Measurements from ENCODE around the gene NCAPG.

NCAPG gene, protein sequence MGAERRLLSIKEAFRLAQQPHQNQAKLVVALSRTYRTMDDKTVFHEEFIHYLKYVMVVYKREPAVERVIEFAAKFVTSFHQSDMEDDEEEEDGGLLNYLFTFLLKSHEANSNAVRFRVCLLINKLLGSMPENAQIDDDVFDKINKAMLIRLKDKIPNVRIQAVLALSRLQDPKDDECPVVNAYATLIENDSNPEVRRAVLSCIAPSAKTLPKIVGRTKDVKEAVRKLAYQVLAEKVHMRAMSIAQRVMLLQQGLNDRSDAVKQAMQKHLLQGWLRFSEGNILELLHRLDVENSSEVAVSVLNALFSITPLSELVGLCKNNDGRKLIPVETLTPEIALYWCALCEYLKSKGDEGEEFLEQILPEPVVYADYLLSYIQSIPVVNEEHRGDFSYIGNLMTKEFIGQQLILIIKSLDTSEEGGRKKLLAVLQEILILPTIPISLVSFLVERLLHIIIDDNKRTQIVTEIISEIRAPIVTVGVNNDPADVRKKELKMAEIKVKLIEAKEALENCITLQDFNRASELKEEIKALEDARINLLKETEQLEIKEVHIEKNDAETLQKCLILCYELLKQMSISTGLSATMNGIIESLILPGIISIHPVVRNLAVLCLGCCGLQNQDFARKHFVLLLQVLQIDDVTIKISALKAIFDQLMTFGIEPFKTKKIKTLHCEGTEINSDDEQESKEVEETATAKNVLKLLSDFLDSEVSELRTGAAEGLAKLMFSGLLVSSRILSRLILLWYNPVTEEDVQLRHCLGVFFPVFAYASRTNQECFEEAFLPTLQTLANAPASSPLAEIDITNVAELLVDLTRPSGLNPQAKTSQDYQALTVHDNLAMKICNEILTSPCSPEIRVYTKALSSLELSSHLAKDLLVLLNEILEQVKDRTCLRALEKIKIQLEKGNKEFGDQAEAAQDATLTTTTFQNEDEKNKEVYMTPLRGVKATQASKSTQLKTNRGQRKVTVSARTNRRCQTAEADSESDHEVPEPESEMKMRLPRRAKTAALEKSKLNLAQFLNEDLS

DNA sequence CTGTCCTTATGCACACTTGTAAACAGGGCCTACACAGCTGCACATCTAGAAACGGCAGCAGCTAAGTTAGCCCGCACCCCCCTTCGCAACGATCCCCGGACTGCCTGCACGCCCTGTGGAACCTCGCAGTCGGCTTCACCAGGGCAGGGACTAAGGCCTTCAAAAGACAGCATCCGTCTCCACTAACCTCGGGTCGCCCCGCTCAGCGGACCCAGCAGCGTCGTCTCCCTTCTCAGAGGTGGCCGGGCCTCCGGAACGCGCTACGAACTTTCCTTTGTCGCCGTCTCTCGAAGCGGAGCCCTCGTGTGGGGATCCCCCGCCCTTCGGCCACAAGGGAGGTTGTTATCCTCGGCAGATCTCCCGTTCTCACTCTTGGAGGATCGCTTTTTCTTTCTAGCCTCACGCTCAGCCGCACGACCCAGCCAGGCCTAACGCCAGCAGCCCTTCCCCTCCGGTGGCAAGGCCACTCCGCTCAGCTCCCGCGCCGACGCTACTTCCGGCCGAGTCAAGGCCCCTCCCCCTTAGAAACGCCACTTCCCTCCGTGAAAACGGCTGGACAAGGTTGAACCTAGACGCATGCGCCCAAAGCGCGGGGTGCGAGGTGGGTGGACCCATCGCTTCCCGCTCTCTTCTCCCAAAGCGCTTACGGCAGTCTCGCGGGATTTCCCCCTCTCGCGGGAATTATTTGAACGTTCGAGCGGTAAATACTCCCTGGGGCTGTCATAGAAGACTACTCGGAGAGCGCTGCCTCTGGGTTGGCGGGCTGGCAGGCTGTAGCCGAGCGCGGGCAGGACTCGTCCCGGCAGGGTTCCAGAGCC, at the start of gene NCAPG, which contains the start of gene DCAF16:
Gene NCAPG, plus strand, starts transcription at position 720 of the 818 bp plus-strand sequence. CDS start 99 bp downstream, outside the sequence.
Gene DCAF16, minus strand, starts transcription at position 498 of the 818 bp plus-strand sequence. CDS start 6,616 bp downstream, outside the sequence.
- DNase-seq (ENCODE audit: low read depth in 2 of 2): peak; percentile 98

DNA sequence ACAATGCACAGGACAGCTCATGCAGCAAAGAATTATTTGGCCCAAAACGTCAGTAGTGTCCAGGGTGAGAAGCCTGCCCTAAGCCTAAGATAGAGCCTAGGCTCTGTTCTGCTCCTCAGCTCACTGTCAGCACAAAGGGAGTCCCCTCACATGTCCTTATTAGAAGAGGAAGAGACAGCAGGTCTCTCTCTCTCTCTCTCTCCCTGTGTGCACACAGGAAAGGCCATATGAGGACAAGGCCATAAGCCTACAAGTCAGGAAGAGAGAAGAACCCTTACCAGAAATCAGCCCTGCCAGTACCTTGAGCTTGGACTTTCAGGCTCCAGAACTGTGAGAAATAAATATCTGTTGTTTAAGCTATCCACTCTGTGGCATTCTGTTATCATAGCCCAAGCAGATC, 49.7 kb upstream of the NCAPG start:
- no peak for DNase-seq (ENCODE audit: low read depth in 2 of 2)

DNA sequence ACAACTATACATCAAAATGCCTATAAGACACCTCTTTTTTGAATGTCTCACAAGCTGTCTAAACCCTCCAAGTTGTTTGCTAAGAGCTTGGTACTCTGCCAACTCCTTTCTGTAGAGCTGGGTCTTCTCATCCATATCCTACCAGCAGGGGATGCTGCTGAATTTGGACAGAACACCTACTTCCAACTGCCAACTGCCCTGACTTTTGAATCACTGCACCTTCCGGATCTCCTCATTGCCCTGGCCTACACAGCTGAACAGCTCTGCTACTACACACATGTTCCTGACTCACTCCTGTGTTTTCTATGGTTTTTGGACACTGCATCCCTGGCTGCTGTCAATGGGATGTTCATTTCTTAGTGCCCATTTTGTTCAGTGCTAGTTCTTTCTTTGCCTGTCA, 48.1 kb upstream of the NCAPG start:
- DNase-seq (ENCODE audit: low read depth in 2 of 2): no peak

DNA sequence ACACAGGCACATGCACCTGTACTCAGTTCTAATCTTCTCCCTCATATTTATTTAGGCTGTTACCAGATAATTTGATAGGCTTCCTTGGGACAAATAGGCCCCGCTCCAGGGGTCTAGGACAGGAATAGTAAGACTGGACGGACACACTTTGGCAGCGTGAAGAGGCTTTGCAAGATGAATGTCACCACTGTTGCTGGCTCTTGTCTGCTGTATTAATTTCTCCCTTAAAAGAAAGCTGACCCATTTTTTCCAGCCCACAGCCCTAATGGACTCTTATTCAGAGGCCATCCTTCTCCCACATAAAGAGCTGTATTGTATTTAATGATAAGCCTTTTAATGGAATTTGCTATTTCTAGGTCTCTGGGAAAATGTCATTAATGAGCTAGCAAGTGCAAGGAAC, 47.4 kb upstream of the NCAPG start:
- DNase-seq (ENCODE audit: low read depth in 2 of 2): no peak

DNA sequence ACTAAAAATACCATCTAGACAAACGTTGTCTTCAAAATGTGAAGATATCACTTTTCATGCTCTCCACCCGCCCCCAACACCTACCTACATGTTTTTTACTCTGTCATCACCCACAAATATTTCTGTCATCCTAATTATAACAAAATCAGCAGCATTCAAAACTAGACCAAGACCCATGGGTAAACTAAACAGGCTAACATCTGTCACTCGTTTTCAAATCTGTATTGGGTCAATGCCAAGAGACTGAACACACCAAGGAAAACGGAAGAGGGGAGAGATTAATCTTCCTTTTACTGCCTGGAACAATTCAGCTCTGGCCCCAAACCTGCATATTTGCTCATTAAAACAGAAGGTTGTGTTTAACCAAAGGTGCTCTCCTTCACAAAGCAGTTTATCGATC, 46.8 kb upstream of the NCAPG start:
- no peak for DNase-seq (ENCODE audit: low read depth in 2 of 2)

DNA sequence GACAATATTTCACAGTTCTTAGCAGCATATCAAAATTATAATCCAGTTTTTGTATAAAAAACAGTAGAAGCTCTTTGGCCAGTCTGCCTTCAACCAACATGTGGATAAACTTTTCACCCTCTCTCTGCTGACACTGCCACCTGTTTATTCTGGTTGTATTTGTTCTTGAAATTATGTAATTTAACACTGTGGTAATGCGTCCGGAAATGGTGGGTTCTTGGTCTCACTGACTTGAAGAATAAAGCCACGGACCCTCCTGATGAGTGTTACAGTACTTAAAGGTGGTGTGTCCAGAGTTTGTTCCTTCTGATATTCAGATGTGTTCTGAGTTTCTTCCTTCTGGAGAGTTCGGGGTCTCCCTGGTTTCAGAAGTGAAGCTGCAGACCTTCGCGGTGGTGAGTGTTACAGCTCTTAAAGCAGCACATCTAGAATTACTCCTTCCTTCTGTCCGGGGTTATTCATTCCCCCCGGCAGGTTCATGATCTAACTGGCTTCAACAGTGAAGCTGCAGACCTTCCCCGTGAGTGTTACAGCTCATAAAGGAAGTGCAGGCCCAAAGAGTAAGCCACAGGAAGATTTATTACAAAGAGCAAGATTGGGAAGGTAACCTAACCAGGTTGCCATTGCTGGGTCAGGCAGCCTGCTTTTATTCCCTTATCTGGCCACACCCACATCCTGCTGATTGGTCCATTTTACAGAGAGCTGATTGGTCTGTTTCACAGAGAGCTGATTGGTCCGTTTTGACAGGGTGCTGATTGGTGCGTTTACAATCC, 45.1 kb upstream of the NCAPG start:
- DNase-seq (ENCODE audit: low read depth in 2 of 2): no peak

DNA sequence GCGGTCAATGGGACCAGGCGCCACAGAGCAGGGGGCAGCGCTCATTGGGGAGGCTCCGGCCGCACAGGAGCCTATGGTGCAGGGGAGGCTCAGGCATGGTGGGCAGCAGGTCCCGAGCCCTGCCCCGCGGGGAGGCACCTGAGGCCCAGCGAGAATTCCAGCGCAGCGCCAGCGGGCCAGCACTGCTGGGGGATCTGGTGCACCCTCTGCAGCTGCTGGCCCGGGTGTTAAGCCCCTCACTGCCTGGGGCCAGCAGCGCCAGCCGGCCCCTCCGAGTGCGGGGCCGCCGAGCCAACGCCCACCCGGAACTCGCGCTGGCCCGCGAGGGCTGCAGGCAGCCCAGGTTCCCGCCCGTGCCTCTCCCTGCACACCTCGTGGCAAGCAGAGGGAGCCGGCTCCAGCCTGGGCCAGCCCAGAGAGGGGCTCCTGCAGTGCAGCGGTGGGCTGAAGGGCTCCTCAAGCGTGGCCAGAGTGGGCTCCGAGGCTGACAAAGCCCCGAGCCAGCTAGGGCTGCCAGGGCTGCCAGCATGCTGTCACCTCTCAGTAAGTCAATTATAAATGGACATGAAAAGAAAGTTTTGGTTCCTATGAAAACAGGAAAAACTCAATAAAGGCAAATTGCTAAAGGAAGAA, 43.8 kb upstream of the NCAPG start:
- DNase-seq (ENCODE audit: low read depth in 2 of 2): no peak

DNA sequence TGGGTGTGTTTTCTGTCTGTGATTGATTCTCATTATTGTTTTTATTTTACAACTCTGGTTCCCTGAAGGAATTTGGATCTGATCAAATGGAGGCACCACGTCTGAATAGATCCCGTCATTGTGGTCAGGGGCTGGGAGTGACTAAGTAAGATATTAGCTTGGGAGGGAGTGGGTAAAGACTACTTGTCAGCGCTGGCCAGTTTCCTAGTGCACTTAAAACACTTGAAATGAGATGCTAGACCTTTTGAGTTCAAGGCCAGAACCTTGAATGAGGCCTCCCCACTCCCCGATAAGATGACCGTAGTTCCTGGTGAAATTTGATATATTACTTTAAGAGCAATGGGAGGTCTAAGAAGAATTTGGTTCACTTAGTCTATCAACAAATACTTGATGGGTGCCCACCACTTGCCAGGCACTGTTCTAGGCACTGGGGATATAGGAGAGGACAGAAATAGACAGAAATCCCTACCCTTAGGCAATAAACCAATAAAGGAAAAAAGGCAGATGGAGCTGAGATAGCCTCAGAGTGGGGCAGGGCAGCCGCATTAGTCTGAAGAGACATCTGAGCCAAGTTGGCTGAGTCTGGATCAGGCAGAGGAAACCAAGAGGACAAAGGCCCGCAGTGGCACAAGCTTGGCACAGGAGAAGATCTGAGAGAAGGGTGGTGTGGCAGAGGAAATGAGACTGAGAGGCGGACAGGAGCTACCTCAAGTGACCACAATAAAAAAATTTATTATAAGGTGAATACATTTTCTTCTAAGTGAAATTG, 41.2 kb upstream of the NCAPG start:
- DNase-seq (ENCODE audit: low read depth in 2 of 2): no peak

DNA sequence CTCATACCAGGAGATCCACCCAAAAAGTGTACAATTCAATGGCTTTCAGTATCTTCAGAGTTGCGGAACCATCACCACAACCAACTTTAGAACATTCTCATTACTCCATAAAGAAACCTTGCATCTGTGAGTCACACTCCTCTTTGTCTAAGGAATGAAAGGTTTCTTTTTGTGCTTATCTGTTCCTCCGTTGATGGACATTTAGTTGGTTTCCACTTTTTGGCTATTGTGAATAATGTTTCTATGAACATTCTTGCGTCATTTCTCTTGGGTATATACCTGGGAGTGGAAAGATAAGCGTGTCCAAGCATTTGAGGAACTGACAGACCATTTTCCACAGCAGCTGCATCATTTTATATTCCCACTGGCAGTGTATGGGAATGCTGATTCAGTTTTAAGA, 39.9 kb upstream of the NCAPG start:
- DNase-seq (ENCODE audit: low read depth in 2 of 2): no peak

DNA sequence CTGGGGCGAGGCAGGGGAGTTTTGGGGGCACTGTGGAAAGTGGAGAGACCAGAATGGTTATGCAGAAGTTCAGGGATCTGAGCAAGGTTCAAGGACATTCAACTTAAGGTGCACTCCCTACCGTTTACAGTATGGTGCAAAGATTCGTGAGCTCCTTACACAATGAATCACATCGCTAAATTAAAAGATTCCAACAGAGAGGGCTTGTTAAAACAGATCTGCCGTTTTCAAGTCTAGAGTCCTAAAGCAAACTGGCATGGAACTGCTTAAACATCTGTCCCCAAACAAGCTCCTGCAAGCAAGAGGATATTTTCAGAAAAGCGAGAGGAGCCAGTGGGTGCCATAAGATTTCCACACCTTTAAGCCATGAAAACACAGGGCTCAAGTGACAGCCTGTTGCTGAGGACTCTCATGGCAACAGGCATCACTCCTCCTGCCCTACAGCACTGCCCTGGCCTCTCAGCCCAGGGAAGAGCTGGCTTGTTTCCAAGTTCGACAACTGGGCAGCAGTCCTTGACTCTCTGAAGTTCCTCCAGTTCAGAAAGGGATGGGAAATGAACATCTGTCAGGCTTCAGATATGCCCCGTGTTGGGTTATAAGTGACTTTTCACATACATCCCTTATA, 39.4 kb upstream of the NCAPG start:
- DNase-seq (ENCODE audit: low read depth in 2 of 2): no peak

DNA sequence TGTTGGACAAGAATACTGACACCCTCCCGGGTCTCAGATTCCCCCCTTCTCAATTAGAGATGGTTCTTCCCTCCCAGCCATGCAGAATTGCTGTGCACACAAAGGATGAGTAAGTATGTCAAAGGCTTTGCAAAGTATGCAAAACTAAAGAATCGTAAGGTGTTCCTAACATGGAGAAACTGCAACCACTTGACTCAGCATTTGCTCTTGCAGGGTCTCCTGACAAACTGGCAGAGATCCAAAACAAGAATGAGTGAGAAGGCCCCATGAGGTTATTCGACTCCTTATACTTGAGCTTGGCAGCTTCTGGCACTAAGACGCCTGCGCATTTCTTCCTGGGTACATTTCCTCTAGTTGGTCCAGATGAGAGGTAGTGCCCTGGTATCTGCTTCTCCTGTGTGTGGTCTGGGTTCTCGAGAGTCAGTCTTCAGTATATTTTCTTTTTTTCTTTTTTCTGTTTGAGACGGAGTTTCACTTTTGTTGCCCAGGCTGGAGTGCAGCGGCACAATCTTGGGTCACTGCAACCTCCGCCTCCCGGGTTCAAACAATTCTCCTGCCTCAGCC, 37.6 kb upstream of the NCAPG start:
- no peak for DNase-seq (ENCODE audit: low read depth in 2 of 2)

DNA sequence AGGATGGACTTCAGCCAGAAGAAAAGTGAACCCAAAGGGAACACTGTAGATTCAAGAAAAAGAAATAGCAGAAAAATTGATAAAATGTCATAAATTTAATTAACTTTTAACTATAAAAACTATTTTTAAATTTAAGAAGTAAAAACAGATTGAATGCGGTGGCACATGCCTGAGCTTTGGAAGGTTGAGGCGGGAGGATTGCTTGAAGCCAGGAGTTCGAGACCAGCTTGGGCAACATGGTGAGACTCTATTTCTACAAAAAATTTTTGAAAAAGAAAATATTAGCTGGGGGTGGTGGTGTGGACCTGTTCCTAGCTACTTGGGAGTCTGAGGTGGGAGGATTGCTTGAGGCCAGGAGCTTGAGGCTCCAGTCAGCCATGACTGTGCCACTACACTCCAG, 32.3 kb upstream of the NCAPG start:
- DNase-seq (ENCODE audit: low read depth in 2 of 2): no peak

DNA sequence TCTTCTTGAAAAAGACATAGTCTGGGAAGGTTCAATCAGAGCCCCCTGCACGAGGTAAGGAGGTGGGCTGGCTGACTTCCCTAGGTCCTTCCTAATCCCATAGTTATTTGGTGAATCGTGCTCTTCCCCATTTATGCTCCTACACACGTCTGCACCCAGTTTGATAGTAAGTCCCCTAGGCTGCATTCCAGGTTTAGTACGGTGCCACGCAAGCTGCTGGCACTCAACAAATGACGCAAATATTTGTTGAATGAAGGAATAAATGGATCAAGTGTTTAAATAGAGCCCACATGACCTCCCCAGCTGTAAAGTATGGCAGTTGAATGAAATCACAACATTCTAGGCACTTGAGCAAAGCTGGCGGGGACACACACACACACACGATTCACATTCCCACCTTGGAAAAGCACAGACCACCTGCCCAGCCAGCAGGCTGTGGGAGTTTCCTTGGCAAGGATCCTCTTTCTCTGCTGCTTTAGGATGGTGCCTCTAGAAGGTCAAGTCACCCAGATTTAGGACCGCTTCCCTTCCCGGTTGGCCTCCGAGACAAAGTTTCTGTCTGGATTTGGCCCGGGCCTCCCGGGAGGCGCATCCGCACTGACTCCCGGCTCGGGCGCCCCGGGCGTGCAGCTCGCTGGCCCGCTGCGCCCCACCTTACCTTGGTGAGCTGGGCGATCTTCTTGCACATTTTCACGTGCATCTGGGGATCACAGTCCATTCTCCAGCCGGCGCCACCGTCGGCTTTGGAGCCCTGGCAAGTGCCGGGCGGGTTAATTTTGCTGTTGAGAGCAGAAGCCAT, 30.1 kb upstream of the NCAPG start:
- no peak for DNase-seq (ENCODE audit: low read depth in 2 of 2)

DNA sequence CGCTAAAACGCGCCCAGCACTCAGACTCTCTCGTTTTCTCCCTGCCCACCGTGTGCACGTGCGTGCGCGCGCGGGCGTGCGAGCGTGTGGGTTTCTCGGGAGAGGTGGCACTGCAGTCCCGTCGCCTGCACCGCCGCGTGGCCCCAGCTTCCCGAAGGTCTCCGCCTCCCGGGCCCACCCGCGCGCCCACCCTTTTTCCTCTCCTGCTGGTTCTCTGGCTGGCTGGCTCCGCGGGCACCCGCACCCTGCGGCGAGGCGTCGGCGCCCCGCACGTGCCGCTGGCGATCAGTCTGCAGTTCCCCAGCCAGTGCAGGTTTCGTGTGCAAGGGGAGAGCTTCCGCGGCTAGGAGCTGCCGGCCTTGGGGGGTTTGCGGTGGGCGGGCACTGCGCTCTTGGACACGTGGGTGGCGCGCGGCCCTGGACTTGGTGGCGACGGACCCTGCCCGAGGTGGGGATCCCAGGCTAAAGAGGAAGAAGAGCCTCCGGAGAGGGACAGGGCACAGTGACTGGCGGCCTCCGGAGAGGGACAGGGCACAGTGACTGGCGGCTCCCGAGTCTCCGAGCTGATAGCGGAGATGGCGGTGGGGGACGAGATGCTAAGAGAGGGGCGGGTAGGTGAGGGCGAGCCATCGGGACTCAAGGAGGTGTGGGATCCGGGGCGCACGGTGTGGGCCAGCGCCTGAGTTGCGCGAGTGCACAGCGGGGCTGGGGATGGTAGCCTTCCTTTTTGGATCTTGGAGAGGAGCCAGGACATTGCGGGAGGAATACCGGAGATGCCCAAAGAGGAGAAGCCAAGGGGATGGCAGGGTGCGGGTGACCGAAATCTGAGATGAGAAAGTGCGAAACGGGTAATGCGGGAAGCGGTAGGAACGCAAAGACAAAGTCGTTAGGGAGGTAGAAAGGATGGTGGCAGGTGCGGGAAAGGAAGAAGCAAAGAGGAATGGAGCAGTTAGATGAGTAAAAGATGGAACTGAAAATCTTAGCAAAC, 29.2 kb upstream of the NCAPG start, which contains the start of gene FAM184B:
Gene FAM184B, minus strand, starts transcription at position 322 of the 988 bp plus-strand sequence. CDS start 322 bp downstream, outside the sequence.
- DNase-seq (ENCODE audit: low read depth in 2 of 2): no peak

DNA sequence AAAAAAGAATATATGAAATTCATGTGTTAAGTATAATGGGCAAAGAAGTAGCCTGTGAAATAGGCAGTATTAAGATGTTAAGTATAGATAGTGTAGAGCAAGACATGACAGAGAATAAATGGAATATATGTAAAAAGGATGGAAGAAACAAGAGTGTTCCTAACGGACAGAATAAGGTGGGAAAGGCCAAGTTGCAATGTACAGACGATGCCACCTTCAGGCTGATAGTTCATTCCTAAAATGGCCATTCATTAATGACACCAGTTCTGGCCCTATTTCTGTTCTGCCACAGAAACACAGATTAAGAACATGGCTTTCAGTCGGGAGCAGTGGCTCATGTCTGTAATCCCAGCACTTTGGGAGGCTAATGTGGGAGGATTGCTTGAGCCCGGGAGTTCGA, 24.9 kb upstream of the NCAPG start:
- DNase-seq (ENCODE audit: low read depth in 2 of 2): no peak

DNA sequence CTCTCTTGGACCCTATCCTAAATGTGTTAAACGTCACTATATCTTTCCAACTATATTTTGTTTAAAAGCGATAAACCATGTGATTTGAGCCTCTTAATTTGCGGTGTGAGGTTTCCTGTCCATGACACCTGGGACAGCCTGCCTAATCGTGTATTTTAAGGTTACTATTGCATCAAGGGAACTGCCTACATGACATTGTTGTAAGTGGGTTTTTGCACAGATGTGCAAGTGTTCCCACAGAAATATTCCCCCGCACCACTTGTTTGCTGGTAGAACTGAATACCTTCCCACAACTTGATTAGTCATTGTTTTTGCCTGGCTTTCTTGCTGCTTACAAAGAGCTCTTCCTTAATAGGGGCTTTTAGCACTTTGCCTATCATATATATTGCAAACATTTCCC, 24.2 kb upstream of the NCAPG start:
- no peak for DNase-seq (ENCODE audit: low read depth in 2 of 2)

DNA sequence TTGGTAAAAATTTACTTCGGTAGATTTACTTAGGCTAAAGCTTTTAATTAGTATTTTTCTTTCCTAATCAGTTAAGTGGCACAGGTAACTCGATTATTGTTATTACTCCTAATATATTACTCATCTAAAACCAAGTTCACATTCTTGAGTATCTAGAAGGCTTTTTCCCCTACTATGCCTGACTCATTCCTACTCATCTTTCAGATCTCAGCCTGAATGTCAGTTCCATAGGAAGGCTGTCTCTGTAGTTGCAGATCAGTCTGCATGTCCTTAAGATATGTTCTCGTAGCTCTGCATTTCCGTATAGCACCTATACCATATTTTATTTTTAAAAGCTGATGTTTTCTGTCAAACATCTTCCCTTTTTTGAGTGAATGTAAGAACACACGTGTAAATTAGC, 23.5 kb upstream of the NCAPG start:
- DNase-seq (ENCODE audit: low read depth in 2 of 2): no peak
